ENCODE results near the gene CEPT1. TPM values are rescaled to one million over a fixed set of nuclear protein-coding genes. Genes with fewer than 3 reads are reported as not detected.
A peak's percentile ranks its signal among the peaks of the same experiment; 100 is the strongest.

The CEPT1 gene
- total and polyA plus RNA-seq, 10 of the 15 experiments (the other 5 are each of a cell fraction or from before 2014, with no cell fraction given): 29.4 to 77.9 (median 54.8) TPM

- H3K79me2 ChIP-seq (ENCODE audit: control insufficient read depth, insufficient read depth, low read length): peaks cover 13% of the 10 kb centered on the region
- no peaks in the 10 kb centered on the region for H3K27me3 ChIP-seq (replicated peaks in 1 of 2; ENCODE audit: control insufficient read depth in 2 of 2, insufficient read depth in 2 of 2, low read length in 1 of 2)
- ChIA-PET SMC1A (ENCODE audit: uncharacterized antibody, unreplicated experiment) (interaction anchor here (0.6 to 12.4 kb wide), 37 partner anchors 8 to 458 kb away, joined by 3 to 164 read pairs (median 4); partner anchors contain the start of genes CEPT1, DENND2D and DRAM2), POLR2A (interaction anchor here (0.5 to 1.8 kb wide), 9 partner anchors 9 to 908 kb away, joined by 3 to 8 read pairs (median 4); partner anchors contain the start of gene CD53), CTCF (interaction anchor here (0.6 to 7.4 kb wide), 41 partner anchors 9 to 546 kb away, joined by 3 to 117 read pairs (median 5); partner anchors contain the start of genes CEPT1, DRAM2 and INKA2), RAD21 (ENCODE audit: unreplicated experiment) (interaction anchor here (0.7 to 4.1 kb wide), 35 partner anchors 9 to 546 kb away, joined by 3 to 37 read pairs (median 5); partner anchors contain the start of genes CD53, CEPT1, DDX20 and DENND2D)
- peak overlapping the region; percentile 97 for H3K9ac ChIP-seq (ENCODE audit: control insufficient read depth, insufficient read depth, low read length)
- no peaks in the 10 kb centered on the region for H3K36me3 ChIP-seq (ENCODE audit: control insufficient read depth in 2 of 2, insufficient read depth in 2 of 2, low read length in 1 of 2)
- no peak for ATAC-seq
- H2AFZ ChIP-seq (ENCODE audit: control insufficient read depth, low read depth, low read length): peak overlapping the region; percentile 53
- in situ Hi-C loops (cut with MboI) (loop anchor here (5.0 to 10.0 kb wide), 3 partner anchors 109 to 542 kb away; no protein-coding TSS in a partner anchor), intact Hi-C loops (cut with micrococcal nuclease; ENCODE audit: unreplicated experiment) (loop anchor here (1.0 to 10.0 kb wide), 10 partner anchors 36 to 588 kb away; partner anchors contain the start of genes C1orf162 and LRIF1)
- H3K4me2 ChIP-seq (ENCODE audit: control insufficient read depth, insufficient read depth): peak overlapping the region; percentile 93
- BruUV-seq (replicated peaks): no TSS peak
- H3K4me3 ChIP-seq: no peak overlapping the region; the same call in 1 of the 2 replicates
- no peak for DNase-seq (ENCODE audit: low read depth, low spot score)
- peak overlapping the region; percentile 100 for H3K27ac ChIP-seq (ENCODE audit: control insufficient read depth, insufficient read depth)
- WGBS (ENCODE audit: insufficient coverage, insufficient replicate concordance, low lambda C conversion rate, missing lambda C conversion rate): 28% methylated on average over 6 of the region's 6 CpGs
- H3K9me3 ChIP-seq (replicated peaks; ENCODE audit: control insufficient read depth, insufficient read depth, low read length): no peaks in the 10 kb centered on the region
- no peak for FAIRE-seq
- peaks cover 86% of the 10 kb centered on the region for H3K4me1 ChIP-seq (ENCODE audit: control insufficient read depth, insufficient read depth, low read length)
- no peaks in the 10 kb centered on the region for H4K20me1 ChIP-seq (ENCODE audit: control insufficient read depth, insufficient read depth)
- no peak for TF ChIP-seq SREBF1 (IDR thresholded peaks at IDR 0.05; ENCODE audit: low read length)
- TF ChIP-seq JUND (IDR thresholded peaks at IDR 0.05; ENCODE audit: low read depth, low read length): no peak
- no peak for TF ChIP-seq MYB (IDR thresholded peaks at IDR 0.05; ENCODE audit: borderline replicate concordance, low read depth, low read length)
- no peak for TF ChIP-seq NFYA (IDR thresholded peaks at IDR 0.05; ENCODE audit: borderline replicate concordance, low read depth, low read length)
- no peak for TF ChIP-seq LARP7 (IDR thresholded peaks at IDR 0.05)
- no peak for TF ChIP-seq RUNX3 (IDR thresholded peaks at IDR 0.05; ENCODE audit: low read length)
- TF ChIP-seq RB1 (IDR thresholded peaks at IDR 0.05; ENCODE audit: borderline replicate concordance): no peak
- TF ChIP-seq CBX5 (IDR thresholded peaks at IDR 0.05; ENCODE audit: low read depth): no peak
- TF ChIP-seq IKZF2 (IDR thresholded peaks at IDR 0.05): no peak
- TF ChIP-seq, protein P1, sequence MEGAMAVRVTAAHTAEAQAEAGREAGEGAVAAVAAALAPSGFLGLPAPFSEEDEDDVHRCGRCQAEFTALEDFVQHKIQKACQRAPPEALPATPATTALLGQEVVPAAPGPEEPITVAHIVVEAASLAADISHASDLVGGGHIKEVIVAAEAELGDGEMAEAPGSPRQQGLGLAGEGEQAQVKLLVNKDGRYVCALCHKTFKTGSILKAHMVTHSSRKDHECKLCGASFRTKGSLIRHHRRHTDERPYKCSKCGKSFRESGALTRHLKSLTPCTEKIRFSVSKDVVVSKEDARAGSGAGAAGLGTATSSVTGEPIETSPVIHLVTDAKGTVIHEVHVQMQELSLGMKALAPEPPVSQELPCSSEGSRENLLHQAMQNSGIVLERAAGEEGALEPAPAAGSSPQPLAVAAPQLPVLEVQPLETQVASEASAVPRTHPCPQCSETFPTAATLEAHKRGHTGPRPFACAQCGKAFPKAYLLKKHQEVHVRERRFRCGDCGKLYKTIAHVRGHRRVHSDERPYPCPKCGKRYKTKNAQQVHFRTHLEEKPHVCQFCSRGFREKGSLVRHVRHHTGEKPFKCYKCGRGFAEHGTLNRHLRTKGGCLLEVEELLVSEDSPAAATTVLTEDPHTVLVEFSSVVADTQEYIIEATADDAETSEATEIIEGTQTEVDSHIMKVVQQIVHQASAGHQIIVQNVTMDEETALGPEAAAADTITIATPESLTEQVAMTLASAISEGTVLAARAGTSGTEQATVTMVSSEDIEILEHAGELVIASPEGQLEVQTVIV (IDR thresholded peaks at IDR 0.05; ENCODE audit: borderline replicate concordance, partially characterized antibody): no peak
- no peak for TF ChIP-seq HCFC1 (IDR thresholded peaks at IDR 0.05; ENCODE audit: low read length)
- TF ChIP-seq RELA (IDR thresholded peaks at IDR 0.05; ENCODE audit: borderline replicate concordance, partially characterized antibody): no peak
- TF ChIP-seq, protein P2, sequence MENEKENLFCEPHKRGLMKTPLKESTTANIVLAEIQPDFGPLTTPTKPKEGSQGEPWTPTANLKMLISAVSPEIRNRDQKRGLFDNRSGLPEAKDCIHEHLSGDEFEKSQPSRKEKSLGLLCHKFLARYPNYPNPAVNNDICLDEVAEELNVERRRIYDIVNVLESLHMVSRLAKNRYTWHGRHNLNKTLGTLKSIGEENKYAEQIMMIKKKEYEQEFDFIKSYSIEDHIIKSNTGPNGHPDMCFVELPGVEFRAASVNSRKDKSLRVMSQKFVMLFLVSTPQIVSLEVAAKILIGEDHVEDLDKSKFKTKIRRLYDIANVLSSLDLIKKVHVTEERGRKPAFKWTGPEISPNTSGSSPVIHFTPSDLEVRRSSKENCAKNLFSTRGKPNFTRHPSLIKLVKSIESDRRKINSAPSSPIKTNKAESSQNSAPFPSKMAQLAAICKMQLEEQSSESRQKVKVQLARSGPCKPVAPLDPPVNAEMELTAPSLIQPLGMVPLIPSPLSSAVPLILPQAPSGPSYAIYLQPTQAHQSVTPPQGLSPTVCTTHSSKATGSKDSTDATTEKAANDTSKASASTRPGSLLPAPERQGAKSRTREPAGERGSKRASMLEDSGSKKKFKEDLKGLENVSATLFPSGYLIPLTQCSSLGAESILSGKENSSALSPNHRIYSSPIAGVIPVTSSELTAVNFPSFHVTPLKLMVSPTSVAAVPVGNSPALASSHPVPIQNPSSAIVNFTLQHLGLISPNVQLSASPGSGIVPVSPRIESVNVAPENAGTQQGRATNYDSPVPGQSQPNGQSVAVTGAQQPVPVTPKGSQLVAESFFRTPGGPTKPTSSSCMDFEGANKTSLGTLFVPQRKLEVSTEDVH (IDR thresholded peaks at IDR 0.05; ENCODE audit: low read depth, partially characterized antibody): peak; percentile 12
- TF ChIP-seq RELB (IDR thresholded peaks at IDR 0.05; ENCODE audit: low read depth): 0 out of 2 replicates have a peak, but pooled peaks have one; percentile 30
Observed at GRCh38 chr1:111223126-111223685, 83.2 kb downstream of the CEPT1 start.

Measured in GM12878 (cell line).